ENCODE data around the gene RAB3A. TPM values are rescaled to one million over a fixed set of nuclear protein-coding genes. Genes with fewer than 3 reads are reported as not detected.

Gene RAB3A
- polyA plus RNA-seq, 4 donors: 0.81 to 6.0 (median 1.9) TPM

DNA sequence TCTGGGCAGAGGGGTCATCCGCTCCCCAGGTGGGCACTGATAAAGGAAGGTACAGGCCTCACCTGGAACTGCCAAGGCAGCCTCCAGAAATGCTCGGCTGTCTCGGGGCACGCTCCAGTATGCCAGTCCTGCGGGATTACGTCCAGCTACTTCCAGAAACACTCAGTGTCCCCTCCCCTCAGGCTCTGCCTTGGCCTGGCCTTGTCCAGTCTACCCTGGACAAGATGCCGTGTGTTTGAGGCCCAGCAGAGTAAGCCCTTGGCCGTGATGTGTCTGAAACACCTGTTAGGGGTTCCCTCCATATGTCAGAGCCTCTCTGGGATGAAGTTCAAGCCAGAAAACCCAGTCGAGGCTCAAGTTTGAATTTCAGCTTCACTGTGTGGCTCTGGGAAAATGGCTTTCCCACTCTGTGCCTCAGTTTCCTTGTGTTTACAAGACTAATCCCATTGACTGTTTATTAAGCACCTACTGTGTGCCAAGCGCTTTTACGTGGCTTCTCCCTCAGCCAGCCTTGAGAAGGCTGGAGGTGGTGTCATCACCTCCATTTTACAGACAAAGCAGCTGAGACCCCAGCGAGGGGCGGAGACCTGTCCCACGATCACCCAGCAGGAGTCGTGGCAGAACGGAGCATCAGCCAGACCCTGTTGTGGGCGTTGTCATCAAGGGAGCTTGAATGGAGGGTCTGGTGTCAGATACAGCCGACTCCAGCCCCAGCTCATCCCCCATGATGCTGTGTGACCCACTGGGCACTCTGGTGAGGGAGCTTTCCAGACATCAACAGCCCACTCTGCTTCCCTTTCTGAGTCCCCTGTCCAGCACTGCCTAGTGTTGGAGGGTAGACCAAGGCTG, 52.8 kb downstream of the RAB3A start:
- peaks cover 0 to 23% (median 3%) of the 10 kb centered on the region in 3 donors for H3K4me1 ChIP-seq (ENCODE audit: control insufficient read depth in 3 of 3, insufficient read depth in 2 of 3, low read depth in 1 of 3, low read length in 2 of 3)
- no peaks in the 10 kb centered on the region for H3K9me3 ChIP-seq (ENCODE audit: control insufficient read depth in 2 of 2, insufficient read depth in 1 of 2, low read depth in 1 of 2, low read length in 1 of 2)
- no peak overlapping the region for H3K4me3 ChIP-seq (ENCODE audit: low read depth in 1 of 3, low read length in 3 of 3)
- no peaks in the 10 kb centered on the region for H3K27me3 ChIP-seq (ENCODE audit: control insufficient read depth in 3 of 3, insufficient read depth in 3 of 3, low read length in 3 of 3)
- no peak for FAIRE-seq
- DNase-seq: no peak
- WGBS, 3 donors: 87 to 90% (median 89%) methylated on average over 18 of the region's 18 CpGs
- H3K36me3 ChIP-seq (ENCODE audit: control insufficient read depth in 3 of 3, insufficient read depth in 2 of 3, low read depth in 1 of 3, low read length in 3 of 3): peaks cover 8 to 62% (median 11%) of the 10 kb centered on the region in 3 donors
- H3K27ac ChIP-seq (ENCODE audit: low read depth in 1 of 3, low read length in 2 of 3): no peak overlapping the region

DNA sequence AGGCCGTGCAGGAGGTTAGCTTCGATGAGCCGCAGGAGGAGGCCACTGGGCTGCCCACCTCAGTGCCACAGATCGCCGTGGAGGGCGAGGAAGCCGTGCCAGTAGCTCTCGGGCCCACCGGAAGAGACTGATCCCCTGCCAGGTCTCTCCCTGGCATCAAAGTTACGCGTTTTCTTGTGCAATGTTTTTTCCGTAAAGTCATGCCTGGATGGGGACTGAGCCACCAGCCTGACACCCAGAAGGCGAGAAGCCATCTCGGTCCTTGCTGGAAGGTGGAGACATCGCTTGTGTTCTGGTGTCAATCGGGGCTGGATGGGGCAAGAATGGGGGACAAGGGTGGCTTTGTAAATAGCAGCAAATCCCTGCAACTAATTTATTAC, 54.3 kb downstream of the RAB3A start:
- Histone ChIP-seq H3K27ac (ENCODE audit: low read depth in 1 of 3, low read length in 2 of 3) (no peak overlapping the region), H3K36me3 (ENCODE audit: control insufficient read depth in 3 of 3, insufficient read depth in 2 of 3, low read depth in 1 of 3, low read length in 3 of 3) (peaks cover 12 to 67% (median 23%) of the 10 kb centered on the region in 3 donors), H3K4me1 (ENCODE audit: control insufficient read depth in 3 of 3, insufficient read depth in 2 of 3, low read depth in 1 of 3, low read length in 2 of 3) (peaks cover 0 to 14% (median 3%) of the 10 kb centered on the region in 3 donors), H3K9me3 (ENCODE audit: control insufficient read depth in 2 of 2, insufficient read depth in 1 of 2, low read depth in 1 of 2, low read length in 1 of 2) (no peaks in the 10 kb centered on the region), H3K27me3 (ENCODE audit: control insufficient read depth in 3 of 3, insufficient read depth in 3 of 3, low read length in 3 of 3) (no peaks in the 10 kb centered on the region), H3K4me3 (ENCODE audit: low read depth in 1 of 3, low read length in 3 of 3) (no peak overlapping the region)
- 88 to 90% (median 89%) methylated on average over 11 to 16 of the region's 16 CpGs for WGBS, 3 donors
- FAIRE-seq (no peak), DNase-seq (no peak)

DNA sequence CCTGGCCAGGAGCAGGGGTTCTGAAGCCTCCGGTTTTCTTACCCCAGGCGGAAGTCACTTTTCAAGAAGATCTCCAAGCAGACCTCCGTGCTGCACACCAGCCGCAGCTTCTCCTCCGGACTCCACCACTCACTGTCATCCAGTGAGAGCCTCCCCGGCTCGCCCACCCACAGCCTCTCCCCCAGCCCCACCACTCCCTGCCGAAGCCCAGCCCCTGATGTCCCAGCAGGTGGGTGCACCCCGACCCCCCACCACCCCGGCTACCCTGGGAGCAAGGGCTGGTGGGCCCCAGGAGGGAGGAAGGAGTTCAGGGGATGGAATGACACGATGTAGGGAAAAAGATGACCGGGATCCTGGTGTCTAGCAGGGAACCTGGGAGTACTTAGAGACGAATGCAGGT, 56.4 kb downstream of the RAB3A start:
- H3K4me3 ChIP-seq (ENCODE audit: low read depth in 1 of 3, low read length in 3 of 3): no peak overlapping the region
- DNase-seq (no peak), FAIRE-seq (no peak)
- H3K27ac ChIP-seq (ENCODE audit: low read depth in 1 of 3, low read length in 2 of 3): no peak overlapping the region
- peaks cover 18 to 87% (median 37%) of the 10 kb centered on the region in 3 donors for H3K36me3 ChIP-seq (ENCODE audit: control insufficient read depth in 3 of 3, insufficient read depth in 2 of 3, low read depth in 1 of 3, low read length in 3 of 3)
- H3K4me1 ChIP-seq (ENCODE audit: control insufficient read depth in 3 of 3, insufficient read depth in 2 of 3, low read depth in 1 of 3, low read length in 2 of 3): peaks cover 0 to 6% (median 0%) of the 10 kb centered on the region in 3 donors
- WGBS, 3 donors: 91 to 95% (median 91%) methylated on average over 13 of the region's 13 CpGs
- H3K9me3 ChIP-seq (ENCODE audit: control insufficient read depth in 2 of 2, insufficient read depth in 1 of 2, low read depth in 1 of 2, low read length in 1 of 2): no peaks in the 10 kb centered on the region
- no peaks in the 10 kb centered on the region for H3K27me3 ChIP-seq (ENCODE audit: control insufficient read depth in 3 of 3, insufficient read depth in 3 of 3, low read length in 3 of 3)

Other genes with a start within 250 kb of the RAB3A start
- under 1 TPM in 2 of 4 donors, not detected in 2; 0.24 to 0.41 TPM for gene KCNN1, start 236.9 kb downstream of the RAB3A start, polyA plus RNA-seq
- gene ARRDC2, start 195.9 kb downstream of the RAB3A start, polyA plus RNA-seq: 10 to 100 TPM in 3 of 4 donors, 1 to 10 TPM in 1; 6.9 to 31.5 (median 28.4) TPM
- 1 to 10 TPM in 2 of 4 donors, under 1 TPM in 2; 0.81 to 2.4 (median 1.3) TPM for gene IL12RB1, start 117.1 kb downstream of the RAB3A start, polyA plus RNA-seq
- 10 to 100 TPM in 3 of 4 donors, 1 to 10 TPM in 1; 9.3 to 34.6 (median 24.9) TPM for gene MAST3, start 106.3 kb downstream of the RAB3A start, polyA plus RNA-seq
- gene PIK3R2, start 50.9 kb downstream of the RAB3A start, polyA plus RNA-seq: 10 to 100 TPM in 2 of 4 donors, 1 to 10 TPM in 2; 1.6 to 71.3 (median 8.1) TPM
- gene IFI30, start 30.2 kb downstream of the RAB3A start, polyA plus RNA-seq: 100 to 1,000 TPM in 2 of 4 donors, 10 to 100 TPM in 2; 51.9 to 480 (median 135) TPM
- gene MPV17L2, start 10.8 kb downstream of the RAB3A start, polyA plus RNA-seq: 10 to 100 TPM in 3 of 4 donors, 1 to 10 TPM in 1; 6.0 to 25.9 (median 17.2) TPM
- 1 to 10 TPM in 1 of 4 donors, under 1 TPM in 1, not detected in 2; 0.52 to 1.1 TPM for gene PDE4C, start 22.4 kb upstream of the RAB3A start, polyA plus RNA-seq
- gene IQCN, start 70.4 kb upstream of the RAB3A start, polyA plus RNA-seq: 10 to 100 TPM in 1 of 4 donors, 1 to 10 TPM in 3; 1.5 to 15.2 (median 4.9) TPM
- gene JUND, start 77.6 kb upstream of the RAB3A start, polyA plus RNA-seq: 100 to 1,000 TPM; 129 to 211 (median 162) TPM
- 100 to 1,000 TPM; 102 to 269 (median 186) TPM for gene LSM4, start 119.0 kb upstream of the RAB3A start, polyA plus RNA-seq
- gene PGPEP1, start 136.6 kb upstream of the RAB3A start, polyA plus RNA-seq: 10 to 100 TPM; 29.1 to 77.9 (median 38.6) TPM
- gene GDF15, start 182.1 kb upstream of the RAB3A start, polyA plus RNA-seq: 10 to 100 TPM in 3 of 4 donors, 1 to 10 TPM in 1; 4.5 to 41.5 (median 20.1) TPM
- gene LRRC25, start 193.6 kb upstream of the RAB3A start, polyA plus RNA-seq: 1 to 10 TPM in 3 of 4 donors, under 1 TPM in 1; 0.89 to 5.1 (median 3.4) TPM
- 100 to 1,000 TPM in 1 of 4 donors, 10 to 100 TPM in 3; 15.9 to 117 (median 44.2) TPM for gene SSBP4, start 215.4 kb upstream of the RAB3A start, polyA plus RNA-seq
- 10 to 100 TPM in 2 of 4 donors, 1 to 10 TPM in 2; 4.5 to 72.1 (median 9.3) TPM for gene ISYNA1, start 234.1 kb upstream of the RAB3A start, polyA plus RNA-seq

All from small intestine (tissue), 7 donors.